ENCODE data around the gene KCNQ1OT1. TPM values are rescaled to one million over a fixed set of nuclear protein-coding genes. Genes with fewer than 3 reads are reported as not detected.
A peak's percentile ranks its signal among the peaks of the same experiment; 100 is the strongest.

Gene KCNQ1OT1
- total RNA-seq, 1 donor from 2014 or later = 7.0 TPM

- Mint-ChIP-seq H3K9me3 (no peaks in the 10 kb centered on the region), H3K4me3 (no peak overlapping the region), H3K4me1 (ENCODE audit: unreplicated experiment) (peaks cover 10% of the 10 kb centered on the region), H3K27me3 (no peaks in the 10 kb centered on the region), H3K36me3 (peaks cover 29% of the 10 kb centered on the region), H3K27ac (no peak overlapping the region)
- DNase-seq (ENCODE audit: extremely low spot score, unreplicated experiment) = no peak
- no peak for TF ChIP-seq CTCF (conservative IDR thresholded peaks at IDR 0.05)
These were observed 34.8 kb downstream of the KCNQ1OT1 start for GRCh38 chr11:2664791-2665525.

- no peak for DNase-seq (ENCODE audit: extremely low spot score, unreplicated experiment)
- Mint-ChIP-seq H3K4me3 (no peak overlapping the region), H3K27me3 (no peaks in the 10 kb centered on the region), H3K9me3 (no peaks in the 10 kb centered on the region), H3K4me1 (ENCODE audit: unreplicated experiment) (peaks cover 7% of the 10 kb centered on the region), H3K27ac (no peak overlapping the region), H3K36me3 (peaks cover 25% of the 10 kb centered on the region)
- no peak for TF ChIP-seq CTCF (conservative IDR thresholded peaks at IDR 0.05)
These were observed 35.4 kb downstream of the KCNQ1OT1 start for GRCh38 chr11:2664376-2664775.

GRCh38 chr11:2663915-2664314 lies 35.9 kb downstream of the KCNQ1OT1 start:
- Mint-ChIP-seq H3K27ac (no peak overlapping the region), H3K36me3 (peaks cover 28% of the 10 kb centered on the region), H3K4me3 (no peak overlapping the region), H3K9me3 (no peaks in the 10 kb centered on the region), H3K4me1 (ENCODE audit: unreplicated experiment) (peaks cover 5% of the 10 kb centered on the region), H3K27me3 (no peaks in the 10 kb centered on the region)
- no peak for DNase-seq (ENCODE audit: extremely low spot score, unreplicated experiment)
- TF ChIP-seq CTCF (conservative IDR thresholded peaks at IDR 0.05) = no peak

- TF ChIP-seq CTCF (conservative IDR thresholded peaks at IDR 0.05) = no peak
- H3K36me3 Mint-ChIP-seq = peaks cover 25% of the 10 kb centered on the region
- H3K27ac Mint-ChIP-seq = no peak overlapping the region
- no peaks in the 10 kb centered on the region for H3K27me3 Mint-ChIP-seq
- no peaks in the 10 kb centered on the region for H3K9me3 Mint-ChIP-seq
- H3K4me1 Mint-ChIP-seq (ENCODE audit: unreplicated experiment) = peaks cover 1% of the 10 kb centered on the region
- no peak for DNase-seq (ENCODE audit: extremely low spot score, unreplicated experiment)
- H3K4me3 Mint-ChIP-seq = no peak overlapping the region
These were observed 36.3 kb downstream of the KCNQ1OT1 start for GRCh38 chr11:2663506-2663905.

GRCh38 chr11:2662430-2663299 lies 37.1 kb downstream of the KCNQ1OT1 start:
- TF ChIP-seq CTCF (conservative IDR thresholded peaks at IDR 0.05) = no peak
- Mint-ChIP-seq H3K4me3 (no peak overlapping the region), H3K27ac (no peak overlapping the region), H3K27me3 (no peaks in the 10 kb centered on the region), H3K9me3 (no peaks in the 10 kb centered on the region), H3K4me1 (ENCODE audit: unreplicated experiment) (no peaks in the 10 kb centered on the region), H3K36me3 (peaks cover 25% of the 10 kb centered on the region)
- peak; percentile 66 for DNase-seq (ENCODE audit: extremely low spot score, unreplicated experiment)

Data from type B pancreatic cell (in vitro differentiated cells).